Gastrocnemius medialis (tissue), 4 donors: Measurements from ENCODE around the gene SEPTIN5.

ENCODE experiments used
- CTCF ChIP-seq, 5 experiments: fragments of 450-650 bp in 3 of 5; fragments of 200-600 bp in 2 of 5; sonication (generic) in 2 of 5; IDR thresholded peaks in 4 of 5; conservative IDR thresholded peaks in 1 of 5; 1 replicate in 4 of 5; 2 replicates in 1 of 5; pipeline ENCODE4 v1.5.1; 2016 to 2019; ENCODE audit warnings: antibody characterized with exemption in 5 of 5, mild to moderate bottlenecking in 3 of 5, moderate library complexity in 3 of 5
- POLR2A ChIP-seq, 2 donors: fragments of 450-650 bp; IDR thresholded peaks; one replicate each; pipeline ENCODE4 v1.6.1; 2017; ENCODE audit warnings: antibody characterized with exemption in 2 of 2, mild to moderate bottlenecking in 2 of 2, moderate library complexity in 2 of 2

GRCh38 chr22:19746726-19747125 is 32.4 kb downstream of the SEPTIN5 start:
- TF ChIP-seq CTCF (IDR thresholded peaks at IDR 0.05 in 4 of 5, conservative IDR thresholded peaks at IDR 0.05 in 1 of 5) (no peak), POLR2A (IDR thresholded peaks at IDR 0.05) (no peak)
